GM18499 (cell line): ENCODE data around the gene NEURL1.

Experiments
- ATAC-seq: cut with Tn5 transposase; IDR thresholded peaks from one replicate; pipeline ENCODE4 v1.9.1; 2021; ENCODE audit warnings: moderate number of reproducible peaks; ENCODE audit not compliant: insufficient read depth, unreplicated experiment

NEURL1 gene

DNA sequence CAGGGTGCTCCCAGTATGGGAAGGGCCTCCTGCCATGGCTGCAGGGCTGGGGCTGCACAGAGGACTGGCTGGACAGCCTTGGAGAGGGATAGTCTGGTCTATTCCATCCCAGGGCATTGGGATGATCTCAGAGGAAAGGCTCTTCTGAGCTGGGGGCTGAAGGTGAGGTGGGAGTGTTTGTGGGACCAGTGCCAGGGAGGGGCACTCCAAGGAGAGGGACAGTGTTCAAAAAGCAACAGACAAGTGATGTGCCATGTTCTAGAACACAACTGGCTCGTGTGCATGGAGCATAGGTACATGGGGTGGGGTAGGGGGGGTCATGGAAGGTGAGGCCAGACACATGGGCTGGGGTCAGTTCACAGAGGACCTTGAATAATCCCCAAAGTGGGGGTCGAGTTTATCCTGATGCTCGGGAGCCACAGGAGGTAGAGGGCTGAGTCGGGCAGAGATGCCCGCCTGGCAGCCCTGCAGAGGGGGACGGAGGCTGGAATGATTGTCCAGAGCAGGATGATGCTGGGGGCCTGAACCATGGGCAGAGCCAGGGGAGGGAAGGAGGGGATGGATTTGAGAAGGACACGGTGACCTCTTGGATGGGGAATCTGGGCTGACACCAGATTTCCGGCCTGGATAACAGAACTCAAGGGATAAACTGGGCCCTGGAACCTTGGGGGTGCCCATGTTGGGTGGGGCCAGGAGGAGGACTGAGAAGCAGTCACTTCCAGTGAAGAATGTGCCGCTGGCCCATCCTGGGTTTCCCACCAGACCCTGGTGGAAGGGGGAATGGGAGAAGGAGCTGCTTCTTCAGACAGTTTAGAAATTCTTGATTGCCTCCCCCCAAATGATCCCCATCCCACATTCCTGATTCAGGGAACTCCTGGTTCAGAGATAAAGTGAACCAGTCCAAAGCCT, 50.4 kb downstream of the NEURL1 start:
- ATAC-seq: no peak

DNA sequence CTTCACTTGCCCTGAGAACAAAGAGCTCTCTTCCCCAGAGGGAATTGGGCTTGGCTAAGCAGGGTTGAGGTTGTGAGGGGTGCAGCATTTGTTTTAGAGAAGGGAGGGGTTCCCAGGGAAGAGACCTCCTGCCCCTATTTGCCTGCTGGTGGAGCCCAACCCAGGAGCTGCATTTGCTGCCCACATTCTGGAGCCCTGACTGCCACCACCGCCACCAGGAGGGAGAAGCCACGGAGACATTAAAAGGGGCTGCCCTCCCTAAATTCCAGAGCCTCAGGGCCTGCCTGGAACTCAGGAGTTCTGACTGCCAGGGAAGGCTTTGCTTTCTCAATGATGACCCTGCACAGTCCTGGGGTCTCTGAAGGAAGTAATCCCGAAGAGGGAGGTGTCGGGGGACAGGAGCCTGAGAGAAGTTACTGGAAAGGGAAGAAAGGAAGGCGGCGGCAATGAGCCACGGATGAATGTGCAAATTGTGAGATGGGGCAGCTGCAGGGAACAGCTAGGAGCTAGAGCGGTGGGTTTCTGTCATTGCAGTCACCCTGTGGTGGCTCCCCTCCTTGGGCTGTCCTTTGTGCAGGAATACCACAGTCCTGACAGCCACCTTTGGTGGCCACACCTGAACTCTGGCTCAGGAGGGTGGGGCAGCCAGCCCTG, 51.3 kb downstream of the NEURL1 start:
- no peak for ATAC-seq

DNA sequence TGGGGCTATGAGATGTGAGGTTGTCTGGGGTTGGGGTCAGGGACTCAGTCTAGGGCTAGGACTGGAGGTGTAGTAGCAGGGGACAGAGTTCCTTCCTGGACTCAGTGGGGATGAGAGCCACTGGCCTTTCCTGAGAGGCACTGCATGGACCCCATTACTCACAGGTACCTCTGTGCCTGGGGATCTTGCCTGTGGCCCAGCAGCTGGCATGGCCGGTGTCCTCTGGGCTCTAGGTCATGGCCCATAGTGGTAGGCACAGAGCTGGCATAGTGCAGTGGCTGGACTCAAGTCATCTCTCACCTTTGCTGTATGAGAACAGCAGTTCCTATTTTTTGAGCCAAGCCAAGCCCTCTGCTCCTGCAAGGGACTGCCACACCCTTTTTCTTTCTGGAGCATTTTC, 51.9 kb downstream of the NEURL1 start:
- ATAC-seq: no peak

- no peak for ATAC-seq
These were observed 52.3 kb downstream of the NEURL1 start for GRCh38 chr10:103545771-103546281.

GRCh38 chr10:103546401-103546800, 52.9 kb downstream of the NEURL1 start:
- ATAC-seq: no peak

DNA sequence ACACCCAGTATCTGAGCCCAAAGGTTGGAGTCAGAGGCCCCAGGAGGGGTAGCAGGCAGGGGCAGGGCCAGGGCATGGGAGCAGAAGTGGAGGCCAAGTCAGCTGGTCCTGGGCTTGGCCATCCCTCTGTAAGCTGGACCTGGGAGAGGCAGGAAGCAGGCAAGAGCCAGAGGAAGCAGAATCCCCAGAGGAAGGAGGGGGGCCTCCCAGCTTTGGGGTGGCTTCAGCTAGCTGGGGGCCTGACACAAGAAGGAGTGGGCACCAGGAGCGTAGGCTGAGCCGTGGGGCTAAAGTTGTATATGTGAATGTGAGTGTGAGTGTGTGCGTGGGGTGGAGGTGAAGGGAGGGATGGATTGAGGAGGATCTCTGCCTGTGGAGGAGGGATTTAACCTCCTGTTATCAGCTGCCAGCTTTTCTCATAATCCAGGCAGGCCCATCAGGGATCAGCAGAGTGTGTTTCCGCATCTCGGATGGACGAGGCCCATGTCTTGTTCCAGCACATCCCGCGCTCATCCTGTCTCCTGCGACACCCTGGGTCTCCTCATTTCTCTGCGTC, 54.0 kb downstream of the NEURL1 start:
- no peak for ATAC-seq

DNA sequence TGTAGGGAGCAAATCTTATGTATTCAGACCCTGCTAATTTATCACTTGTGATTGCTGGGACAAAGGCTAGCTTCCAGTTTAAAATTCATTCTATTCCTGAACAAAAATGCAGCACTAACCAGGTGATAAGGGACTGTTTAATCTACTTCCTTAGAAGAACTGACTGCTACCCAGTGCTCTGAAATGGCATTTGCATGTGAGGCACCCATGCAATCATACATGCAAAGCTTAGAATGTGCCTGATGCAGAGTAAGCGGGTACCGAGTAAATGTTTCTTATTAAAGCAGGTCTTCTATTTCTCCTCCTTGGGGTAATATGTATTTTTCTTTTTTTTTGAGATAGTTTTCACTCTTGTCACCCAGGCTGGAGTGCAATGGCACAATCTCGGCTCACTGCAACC, 54.5 kb downstream of the NEURL1 start:
- no peak for ATAC-seq

GRCh38 chr10:103548581-103549348, 55.3 kb downstream of the NEURL1 start:
- ATAC-seq: no peak

DNA sequence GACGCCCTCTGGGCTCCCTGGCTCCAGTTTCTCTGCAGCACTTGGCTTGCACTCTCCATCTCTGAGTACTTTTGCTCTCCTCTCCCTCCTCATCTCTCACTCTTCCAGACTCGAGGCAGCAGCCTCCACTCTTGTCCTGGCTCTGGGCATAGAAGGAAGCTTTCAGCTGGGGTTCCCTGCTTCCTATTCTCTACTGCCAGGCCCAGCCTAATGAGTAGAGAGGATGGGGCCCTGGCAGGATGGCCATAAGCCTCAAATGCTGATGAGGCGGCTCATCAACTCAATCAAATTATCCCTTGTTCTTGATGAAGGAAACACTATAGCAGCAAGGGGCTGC, 55.8 kb downstream of the NEURL1 start:
- ATAC-seq: no peak

- no peak for ATAC-seq
These were observed 56.7 kb downstream of the NEURL1 start for GRCh38 chr10:103550229-103550628.

DNA sequence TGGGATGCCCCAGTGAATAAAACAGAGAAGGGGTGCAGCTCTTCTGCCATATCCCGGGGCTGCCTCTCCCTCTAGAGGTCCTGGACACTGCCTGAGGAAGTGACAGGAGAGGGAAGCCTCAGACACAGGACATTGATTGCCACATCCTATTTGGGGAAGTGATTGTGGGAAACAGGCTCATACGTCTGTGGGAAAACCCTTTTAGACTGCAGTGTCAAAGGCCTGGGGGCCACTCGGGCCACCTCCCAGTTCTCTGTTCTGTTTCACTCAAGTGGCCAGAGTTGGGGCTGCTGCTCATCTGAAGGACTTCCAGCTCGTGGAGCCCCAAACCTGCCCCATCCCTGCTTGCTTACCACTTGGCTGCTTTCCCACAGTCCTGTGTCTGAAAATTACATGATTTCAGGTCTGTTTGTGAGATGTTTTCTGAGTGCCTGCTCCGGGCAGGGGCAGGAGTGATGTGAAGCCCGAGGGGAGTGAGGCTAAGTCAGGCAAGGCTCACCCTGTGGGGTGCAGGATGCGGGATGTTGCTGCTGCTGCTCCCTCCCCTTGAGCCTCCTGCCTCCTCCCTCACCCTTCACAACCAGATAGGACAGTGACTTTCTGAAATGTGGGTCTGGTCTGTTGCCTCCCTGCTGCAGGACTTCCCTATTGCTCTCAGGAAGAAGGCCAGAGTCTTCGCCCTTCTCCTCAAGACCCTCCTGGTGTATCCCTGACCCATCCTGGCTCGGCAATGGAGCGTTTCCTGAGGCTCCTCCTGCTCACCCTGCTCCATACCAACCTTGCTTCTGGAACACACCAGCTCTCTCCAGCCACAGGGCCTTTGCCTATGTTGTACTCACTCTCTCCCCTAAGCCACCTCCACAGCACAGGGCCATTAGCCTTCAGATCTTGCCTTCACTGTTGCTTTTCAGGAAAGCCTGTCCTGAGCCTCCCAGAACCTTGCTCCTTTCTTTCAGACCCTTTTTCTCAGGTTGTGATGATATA, 58.4 kb downstream of the NEURL1 start:
- ATAC-seq: no peak

- no peak for ATAC-seq
These were observed 59.6 kb downstream of the NEURL1 start for GRCh38 chr10:103552856-103553742.

GRCh38 chr10:103553743-103554487, 60.4 kb downstream of the NEURL1 start:
- ATAC-seq: no peak

GRCh38 chr10:103554488-103555324, 61.2 kb downstream of the NEURL1 start:
- ATAC-seq: no peak

DNA sequence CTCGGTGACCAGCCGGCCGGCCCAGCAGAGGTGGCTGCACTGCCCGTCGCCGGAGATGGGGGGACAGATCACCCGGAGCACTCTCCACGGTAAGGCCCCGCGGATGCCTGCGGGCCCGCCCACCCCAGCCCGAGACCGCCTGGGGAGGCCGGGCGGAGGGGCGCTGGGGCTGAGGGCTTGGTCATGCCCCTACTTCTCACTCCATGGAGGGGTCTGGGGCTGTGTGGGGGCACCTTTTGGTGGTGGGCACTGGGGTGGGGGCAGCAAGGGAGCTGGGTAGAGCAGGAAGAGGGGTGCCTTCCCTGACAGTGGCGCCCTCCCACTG, 61.8 kb downstream of the NEURL1 start:
- no peak for ATAC-seq

- no peak for ATAC-seq
These were observed 62.2 kb downstream of the NEURL1 start for GRCh38 chr10:103555712-103556111.

GRCh38 chr10:103556383-103557007, 63.0 kb downstream of the NEURL1 start:
- ATAC-seq: no peak
